ENCODE measurements around the gene PM20D1.

- TF ChIP-seq ZNF274 (IDR thresholded peaks at IDR 0.05; ENCODE audit: low read depth, low read length) (no peak), YY1 (IDR thresholded peaks at IDR 0.05; ENCODE audit: insufficient read depth, insufficient read length) (no peak), SUZ12 (IDR thresholded peaks at IDR 0.05; ENCODE audit: extremely low read depth, insufficient read depth, insufficient read length) (no peak)
Measured at GRCh38 chr1:205856433-205856832, 6.5 kb upstream of the PM20D1 start.

All from NT2/D1 (cell line).